Measurements from ENCODE around the gene MICAL2.

DNA sequence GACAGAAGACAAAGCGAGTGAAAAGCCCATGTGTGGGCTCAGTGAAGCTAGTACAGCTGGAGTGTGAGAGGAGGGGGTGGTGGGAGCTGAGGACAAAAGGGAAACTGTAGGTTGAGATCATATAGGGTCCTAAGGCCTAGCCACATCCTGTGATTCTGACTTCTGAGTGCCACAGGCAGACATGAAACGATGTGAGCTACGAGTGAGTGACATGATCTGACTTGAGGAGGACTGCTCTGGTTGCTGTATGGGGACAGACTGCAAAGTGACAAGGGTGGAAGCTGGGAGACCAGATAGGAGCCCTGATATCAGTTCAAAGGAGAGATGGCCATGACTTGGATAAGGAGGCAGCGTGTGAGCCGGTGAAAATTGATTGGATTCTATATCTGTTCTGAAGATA, 85.4 kb downstream of the MICAL2 start:
- TF ChIP-seq, protein P1, sequence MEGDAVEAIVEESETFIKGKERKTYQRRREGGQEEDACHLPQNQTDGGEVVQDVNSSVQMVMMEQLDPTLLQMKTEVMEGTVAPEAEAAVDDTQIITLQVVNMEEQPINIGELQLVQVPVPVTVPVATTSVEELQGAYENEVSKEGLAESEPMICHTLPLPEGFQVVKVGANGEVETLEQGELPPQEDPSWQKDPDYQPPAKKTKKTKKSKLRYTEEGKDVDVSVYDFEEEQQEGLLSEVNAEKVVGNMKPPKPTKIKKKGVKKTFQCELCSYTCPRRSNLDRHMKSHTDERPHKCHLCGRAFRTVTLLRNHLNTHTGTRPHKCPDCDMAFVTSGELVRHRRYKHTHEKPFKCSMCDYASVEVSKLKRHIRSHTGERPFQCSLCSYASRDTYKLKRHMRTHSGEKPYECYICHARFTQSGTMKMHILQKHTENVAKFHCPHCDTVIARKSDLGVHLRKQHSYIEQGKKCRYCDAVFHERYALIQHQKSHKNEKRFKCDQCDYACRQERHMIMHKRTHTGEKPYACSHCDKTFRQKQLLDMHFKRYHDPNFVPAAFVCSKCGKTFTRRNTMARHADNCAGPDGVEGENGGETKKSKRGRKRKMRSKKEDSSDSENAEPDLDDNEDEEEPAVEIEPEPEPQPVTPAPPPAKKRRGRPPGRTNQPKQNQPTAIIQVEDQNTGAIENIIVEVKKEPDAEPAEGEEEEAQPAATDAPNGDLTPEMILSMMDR (IDR thresholded peaks at IDR 0.05 in 4 of 5, conservative IDR thresholded peaks at IDR 0.05 in 1 of 5) = no peak
- no peak for TF ChIP-seq POLR2A (IDR thresholded peaks at IDR 0.05)

All from gastrocnemius medialis (tissue), 4 donors.